Muscle layer of colon (tissue), 2 donors: ENCODE results near the gene GMEB1.

Experiments
- H3K27ac ChIP-seq: one replicate; pipeline ENCODE4 v1.7.0; 2013; ENCODE audit warnings: low read depth, mild to moderate bottlenecking, low read length, moderate library complexity
- H3K27me3 ChIP-seq, 2 donors: one replicate each; pipeline ENCODE4 v1.7.0; 2013; ENCODE audit warnings: low read length in 2 of 2, mild to moderate bottlenecking in 2 of 2; ENCODE audit not compliant: insufficient read depth in 2 of 2, control insufficient read depth in 1 of 2
- H3K36me3 ChIP-seq: one replicate; pipeline ENCODE4 v1.7.0; 2013; ENCODE audit warnings: mild to moderate bottlenecking, low read length; ENCODE audit not compliant: insufficient read depth
- H3K4me1 ChIP-seq: one replicate; pipeline ENCODE4 v1.7.0; 2013; ENCODE audit warnings: mild to moderate bottlenecking, low read length; ENCODE audit not compliant: insufficient read depth
- H3K4me3 ChIP-seq, 2 donors: one replicate each; pipeline ENCODE4 v1.7.0; 2013; ENCODE audit warnings: low read length in 2 of 2, low read depth in 1 of 2, mild to moderate bottlenecking in 1 of 2, moderate library complexity in 1 of 2
- H3K9ac ChIP-seq: one replicate; pipeline ENCODE4 v1.7.0; 2013; ENCODE audit warnings: low read length
- H3K9me3 ChIP-seq: one replicate; pipeline ENCODE4 v1.7.0; 2013; ENCODE audit warnings: mild to moderate bottlenecking, low read length
- donor health status: abdominal sarcoma.
- donor health status: Adenocarcinoma of cecum.

GMEB1 gene

DNA sequence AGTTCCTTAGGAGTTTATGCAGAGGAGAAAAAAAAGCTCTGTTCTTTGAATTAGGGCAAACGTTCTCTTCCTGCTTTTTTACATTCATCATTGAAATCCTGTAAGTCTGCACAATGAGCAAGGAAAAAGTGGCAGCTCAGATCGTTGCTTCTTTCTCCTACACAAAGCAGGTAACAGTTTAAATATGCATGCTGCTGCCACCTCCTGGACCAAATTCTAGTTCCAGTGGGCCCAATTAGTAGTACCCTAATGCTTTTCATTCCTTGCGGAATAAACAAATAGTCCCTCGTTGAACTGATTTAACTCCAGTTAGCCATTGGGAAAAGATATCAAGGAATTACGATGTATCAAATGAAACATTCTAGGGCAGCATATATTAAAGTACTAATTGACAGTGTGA, 88.3 kb downstream of the GMEB1 start:
- no peak overlapping the region for H3K9ac ChIP-seq
- H3K9me3 ChIP-seq = no peaks in the 10 kb centered on the region
- no peaks in the 10 kb centered on the region for H3K36me3 ChIP-seq
- no peaks in the 10 kb centered on the region for H3K27me3 ChIP-seq
- H3K4me1 ChIP-seq = peaks cover 37% of the 10 kb centered on the region
- H3K27ac ChIP-seq = no peak overlapping the region
- no peak overlapping the region for H3K4me3 ChIP-seq

DNA sequence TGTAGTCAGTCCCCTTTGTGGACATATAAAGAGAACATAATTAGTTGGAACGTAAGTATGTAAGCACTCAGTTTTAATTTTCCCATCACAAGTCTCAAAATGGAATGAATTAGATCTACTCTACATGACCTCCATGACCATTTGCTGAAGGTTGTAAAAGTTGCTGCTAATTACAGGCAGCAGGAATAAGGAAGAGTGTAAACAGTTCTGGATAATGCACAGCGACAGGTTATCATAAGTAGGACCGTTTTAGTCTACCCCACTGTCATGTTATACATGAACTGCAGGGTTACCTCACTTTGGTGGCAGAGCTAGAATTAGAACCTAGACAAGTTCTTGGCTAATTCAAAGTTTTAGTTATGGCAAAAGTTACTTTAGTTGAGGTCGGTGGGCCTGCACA, 89.8 kb downstream of the GMEB1 start:
- Histone ChIP-seq H3K27me3 (no peaks in the 10 kb centered on the region), H3K4me1 (peaks cover 36% of the 10 kb centered on the region), H3K9ac (no peak overlapping the region), H3K27ac (no peak overlapping the region), H3K4me3 (no peak overlapping the region), H3K36me3 (no peaks in the 10 kb centered on the region), H3K9me3 (no peaks in the 10 kb centered on the region)

DNA sequence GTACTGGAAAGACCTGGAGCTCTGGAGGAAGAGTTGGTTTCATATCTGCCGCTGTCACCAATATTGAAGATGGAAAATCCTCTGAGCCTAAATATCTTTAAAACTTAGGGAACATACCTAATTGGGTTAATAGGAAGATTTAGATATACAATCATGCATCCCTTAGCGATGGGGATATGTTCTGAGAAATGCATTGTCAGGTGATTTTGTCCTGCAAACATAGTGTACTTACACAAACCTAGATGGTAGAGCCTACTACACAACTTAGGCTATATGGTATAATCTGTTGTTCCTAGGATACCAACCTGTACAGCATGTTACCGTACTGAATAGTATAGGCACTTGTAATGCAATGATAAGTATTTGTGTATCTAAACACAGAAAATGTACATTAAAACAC, 90.7 kb downstream of the GMEB1 start:
- H3K4me1 ChIP-seq = peaks cover 36% of the 10 kb centered on the region
- H3K9ac ChIP-seq = no peak overlapping the region
- no peaks in the 10 kb centered on the region for H3K27me3 ChIP-seq
- no peak overlapping the region for H3K27ac ChIP-seq
- H3K36me3 ChIP-seq = no peaks in the 10 kb centered on the region
- no peaks in the 10 kb centered on the region for H3K9me3 ChIP-seq
- no peak overlapping the region for H3K4me3 ChIP-seq

DNA sequence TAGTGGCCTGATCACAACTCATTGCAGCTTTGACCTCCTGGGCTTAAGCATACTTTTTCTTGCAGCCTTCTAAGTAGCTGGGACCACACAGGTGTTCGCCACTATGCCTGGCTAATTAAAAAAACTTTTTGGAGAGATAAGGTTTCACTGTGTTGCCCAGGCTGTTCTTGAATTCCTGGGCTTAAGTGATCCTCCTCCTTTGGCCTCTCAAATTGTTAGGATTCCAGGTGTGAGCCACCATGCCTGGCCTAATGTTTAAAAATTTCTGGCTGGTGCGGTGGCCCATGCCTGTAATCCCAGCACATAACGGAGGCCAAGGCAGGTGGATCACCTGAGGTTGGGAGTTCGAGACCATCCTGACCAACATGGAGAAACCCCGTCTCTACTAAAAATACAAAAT, 92.6 kb downstream of the GMEB1 start:
- Histone ChIP-seq H3K9ac (no peak overlapping the region), H3K9me3 (no peaks in the 10 kb centered on the region), H3K27ac (no peak overlapping the region), H3K27me3 (no peaks in the 10 kb centered on the region), H3K4me1 (peaks cover 18% of the 10 kb centered on the region), H3K36me3 (no peaks in the 10 kb centered on the region), H3K4me3 (no peak overlapping the region)

DNA sequence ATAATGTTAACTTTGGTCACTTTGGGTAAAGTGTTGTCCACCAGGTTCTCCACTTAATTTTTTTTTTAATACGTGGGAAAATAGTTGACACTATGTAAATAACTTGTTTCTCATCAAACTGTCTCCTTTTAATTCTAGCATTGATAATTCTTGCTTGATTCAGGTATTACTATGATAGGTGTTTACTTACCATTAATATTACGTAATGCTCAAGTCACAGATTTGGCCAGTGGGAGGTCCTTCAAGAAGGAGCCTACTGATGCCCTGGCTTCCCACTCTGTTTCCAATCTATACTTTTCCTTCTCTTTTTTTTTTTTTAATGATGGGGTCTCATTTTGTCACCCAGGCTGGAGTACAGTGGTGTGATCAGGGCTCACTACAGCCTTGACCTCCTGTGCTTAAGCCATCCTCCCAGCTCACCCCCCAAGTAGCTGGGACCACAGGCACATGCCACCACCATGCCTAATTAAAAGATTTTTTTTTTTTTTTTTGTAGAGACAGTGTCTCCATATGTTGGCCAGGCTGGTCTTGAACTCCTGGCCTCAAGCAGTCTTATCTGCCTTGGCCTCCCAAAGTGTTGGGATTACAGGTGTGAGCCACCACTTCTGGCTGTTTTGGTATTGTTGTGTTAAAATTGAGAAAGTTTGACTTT, 98.1 kb downstream of the GMEB1 start:
- Histone ChIP-seq H3K27ac (no peak overlapping the region), H3K9ac (no peak overlapping the region), H3K4me1 (no peaks in the 10 kb centered on the region), H3K9me3 (no peaks in the 10 kb centered on the region), H3K36me3 (no peaks in the 10 kb centered on the region), H3K4me3 (no peak overlapping the region), H3K27me3 (no peaks in the 10 kb centered on the region)
